ENCODE results near the gene PSME4.

The PSME4 gene

GRCh38 chr2:53960476-53960875 lies 10.3 kb downstream of the PSME4 start:
- TF ChIP-seq, protein P1, sequence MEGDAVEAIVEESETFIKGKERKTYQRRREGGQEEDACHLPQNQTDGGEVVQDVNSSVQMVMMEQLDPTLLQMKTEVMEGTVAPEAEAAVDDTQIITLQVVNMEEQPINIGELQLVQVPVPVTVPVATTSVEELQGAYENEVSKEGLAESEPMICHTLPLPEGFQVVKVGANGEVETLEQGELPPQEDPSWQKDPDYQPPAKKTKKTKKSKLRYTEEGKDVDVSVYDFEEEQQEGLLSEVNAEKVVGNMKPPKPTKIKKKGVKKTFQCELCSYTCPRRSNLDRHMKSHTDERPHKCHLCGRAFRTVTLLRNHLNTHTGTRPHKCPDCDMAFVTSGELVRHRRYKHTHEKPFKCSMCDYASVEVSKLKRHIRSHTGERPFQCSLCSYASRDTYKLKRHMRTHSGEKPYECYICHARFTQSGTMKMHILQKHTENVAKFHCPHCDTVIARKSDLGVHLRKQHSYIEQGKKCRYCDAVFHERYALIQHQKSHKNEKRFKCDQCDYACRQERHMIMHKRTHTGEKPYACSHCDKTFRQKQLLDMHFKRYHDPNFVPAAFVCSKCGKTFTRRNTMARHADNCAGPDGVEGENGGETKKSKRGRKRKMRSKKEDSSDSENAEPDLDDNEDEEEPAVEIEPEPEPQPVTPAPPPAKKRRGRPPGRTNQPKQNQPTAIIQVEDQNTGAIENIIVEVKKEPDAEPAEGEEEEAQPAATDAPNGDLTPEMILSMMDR (IDR thresholded peaks at IDR 0.05; ENCODE audit: insufficient read depth, missing control alignments), result no peak
- FAIRE-seq (no peak), DNase-seq (ENCODE audit: insufficient read length, low spot score) (no peak)

DNA sequence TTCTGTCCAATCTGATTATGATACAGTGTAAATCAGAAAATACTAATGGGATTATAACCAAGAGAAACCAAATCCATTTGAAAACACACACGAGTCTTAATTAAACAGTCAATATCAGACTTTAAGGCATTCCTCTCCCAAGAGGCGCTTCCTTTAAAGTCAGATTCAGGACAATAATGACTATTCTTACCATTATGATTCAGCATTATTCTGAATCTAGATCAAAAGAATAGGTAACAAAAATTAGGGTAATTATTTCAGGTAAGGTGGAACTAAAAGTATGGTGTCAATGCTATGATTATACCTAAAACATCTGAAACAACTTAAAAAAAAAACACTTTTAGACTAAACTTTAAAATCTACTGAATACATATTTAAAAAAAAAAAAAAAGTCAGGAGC lies 12.3 kb downstream of the PSME4 start:
- DNase-seq (ENCODE audit: insufficient read length, low spot score) (no peak), FAIRE-seq (no peak)
- TF ChIP-seq, protein P1 (IDR thresholded peaks at IDR 0.05; ENCODE audit: insufficient read depth, missing control alignments), result no peak

- no peak for DNase-seq (ENCODE audit: insufficient read length, low spot score)
Measured at GRCh38 chr2:53952519-53952918, 18.3 kb downstream of the PSME4 start.

GRCh38 chr2:53949457-53949856 lies 21.3 kb downstream of the PSME4 start:
- DNase-seq (ENCODE audit: insufficient read length, low spot score) (no peak), FAIRE-seq (no peak)
- TF ChIP-seq, protein P1 (IDR thresholded peaks at IDR 0.05; ENCODE audit: insufficient read depth, missing control alignments), result no peak

More at GRCh38 chr2:53952519-53952918, 18.3 kb downstream of the PSME4 start:
- TF ChIP-seq, protein P1 (IDR thresholded peaks at IDR 0.05; ENCODE audit: insufficient read depth, missing control alignments), result no peak
- FAIRE-seq, result no peak

DNA sequence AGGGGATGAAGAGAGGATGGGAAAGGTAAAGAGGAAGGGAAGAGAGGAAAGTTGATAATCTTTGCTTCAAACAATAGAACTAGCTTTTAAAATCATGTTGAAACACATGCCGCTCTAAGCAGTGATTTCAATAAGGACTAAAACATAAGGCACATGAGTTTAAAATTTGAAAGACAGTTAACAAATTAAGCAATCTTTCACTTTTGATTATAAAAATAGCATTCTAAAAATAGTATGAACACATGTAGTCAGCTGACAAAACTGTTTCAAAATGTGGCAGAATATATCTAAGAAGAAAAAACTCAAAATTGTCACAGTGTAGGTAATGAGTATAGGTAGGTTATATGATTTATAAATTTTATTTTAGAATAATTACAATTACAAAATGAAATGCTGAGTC lies 25.3 kb downstream of the PSME4 start:
- DNase-seq (ENCODE audit: insufficient read length, low spot score) (no peak), FAIRE-seq (no peak)
- TF ChIP-seq, protein P1 (IDR thresholded peaks at IDR 0.05; ENCODE audit: insufficient read depth, missing control alignments), result no peak

GRCh38 chr2:53944542-53944941 lies 26.3 kb downstream of the PSME4 start:
- no peak for DNase-seq (ENCODE audit: insufficient read length, low spot score)
- TF ChIP-seq, protein P1 (IDR thresholded peaks at IDR 0.05; ENCODE audit: insufficient read depth, missing control alignments), result no peak
- no peak for FAIRE-seq

GRCh38 chr2:53942280-53942679 lies 28.5 kb downstream of the PSME4 start:
- DNase-seq (ENCODE audit: insufficient read length, low spot score) (no peak), FAIRE-seq (no peak)
- TF ChIP-seq, protein P1 (IDR thresholded peaks at IDR 0.05; ENCODE audit: insufficient read depth, missing control alignments), result no peak
